B cell (primary cell): ENCODE results near the gene MR1.

Experiments
- EZH2 ChIP-seq: IDR thresholded peaks from 2 replicates; pipeline ENCODE4 v1.6.1; 2012; ENCODE audit warnings: borderline replicate concordance, low read depth, mild to moderate bottlenecking, moderate library complexity, low read length; ENCODE audit not compliant: insufficient read depth, poor library complexity, severe bottlenecking
- TF ChIP-seq, protein P1 (sequence below): fragments of 200-600 bp; IDR thresholded peaks from one replicate; pipeline ENCODE4 v1.8.0; 2022; ENCODE audit warnings: antibody characterized with exemption, mild to moderate bottlenecking

DNA sequence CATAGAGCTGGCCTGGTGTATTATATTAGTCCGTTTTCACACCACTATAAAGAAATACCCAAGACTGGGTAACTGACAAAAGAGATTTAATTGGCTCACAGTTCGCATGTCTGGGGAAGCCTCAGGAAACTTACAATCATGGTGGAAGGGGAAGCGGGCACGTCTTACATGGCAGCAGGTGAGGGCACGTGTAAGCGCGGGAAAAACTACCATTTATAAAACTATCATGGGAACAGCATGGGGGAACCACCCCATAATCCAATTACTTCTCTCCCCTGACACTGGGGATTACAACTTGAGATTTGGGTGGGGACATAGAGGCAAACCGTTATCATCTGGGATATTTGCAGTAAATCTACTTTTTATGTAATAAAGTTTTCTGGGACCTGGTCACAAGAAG is 61.5 kb downstream of the MR1 start:
- TF ChIP-seq, protein P1, sequence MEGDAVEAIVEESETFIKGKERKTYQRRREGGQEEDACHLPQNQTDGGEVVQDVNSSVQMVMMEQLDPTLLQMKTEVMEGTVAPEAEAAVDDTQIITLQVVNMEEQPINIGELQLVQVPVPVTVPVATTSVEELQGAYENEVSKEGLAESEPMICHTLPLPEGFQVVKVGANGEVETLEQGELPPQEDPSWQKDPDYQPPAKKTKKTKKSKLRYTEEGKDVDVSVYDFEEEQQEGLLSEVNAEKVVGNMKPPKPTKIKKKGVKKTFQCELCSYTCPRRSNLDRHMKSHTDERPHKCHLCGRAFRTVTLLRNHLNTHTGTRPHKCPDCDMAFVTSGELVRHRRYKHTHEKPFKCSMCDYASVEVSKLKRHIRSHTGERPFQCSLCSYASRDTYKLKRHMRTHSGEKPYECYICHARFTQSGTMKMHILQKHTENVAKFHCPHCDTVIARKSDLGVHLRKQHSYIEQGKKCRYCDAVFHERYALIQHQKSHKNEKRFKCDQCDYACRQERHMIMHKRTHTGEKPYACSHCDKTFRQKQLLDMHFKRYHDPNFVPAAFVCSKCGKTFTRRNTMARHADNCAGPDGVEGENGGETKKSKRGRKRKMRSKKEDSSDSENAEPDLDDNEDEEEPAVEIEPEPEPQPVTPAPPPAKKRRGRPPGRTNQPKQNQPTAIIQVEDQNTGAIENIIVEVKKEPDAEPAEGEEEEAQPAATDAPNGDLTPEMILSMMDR: no peak
- TF ChIP-seq EZH2: no peak
